Measurements from ENCODE around the gene KIF26B.

Gene KIF26B

DNA sequence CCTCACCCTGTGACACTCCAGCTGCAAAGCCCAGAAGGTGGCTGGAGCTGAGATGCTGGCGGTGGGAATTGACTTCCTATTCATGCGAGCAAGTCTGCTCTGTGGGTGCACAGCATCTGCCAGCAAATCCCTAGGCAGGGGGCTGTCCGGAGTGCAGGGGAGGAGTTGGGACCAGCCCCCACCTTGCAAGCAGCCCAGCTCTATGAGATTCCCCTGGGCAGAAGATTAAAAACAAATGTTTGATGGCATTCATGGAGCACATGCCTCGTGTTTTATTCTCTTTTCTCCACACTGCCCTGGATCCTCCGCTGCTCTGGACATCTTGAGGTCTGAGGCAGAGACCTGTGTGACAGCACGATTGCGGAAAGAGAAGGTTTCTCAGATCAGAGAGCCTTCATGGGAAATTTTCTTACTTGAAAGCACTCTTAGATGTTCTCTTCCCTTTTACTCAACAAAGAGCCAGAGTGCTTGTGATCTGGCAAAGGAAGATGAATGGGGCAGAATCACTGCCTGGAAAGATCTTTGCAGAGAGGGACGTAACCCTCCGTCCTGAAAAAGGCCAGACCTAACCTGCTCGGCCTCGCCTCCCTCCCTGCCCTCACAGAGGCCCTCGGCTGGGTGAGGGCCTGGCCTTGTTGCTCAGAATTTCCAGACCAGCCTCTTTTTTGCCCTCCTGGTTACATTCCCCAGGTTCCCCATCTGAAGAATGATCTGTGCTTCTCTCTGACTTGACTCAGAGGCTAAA is 597.1 kb downstream of the KIF26B start:
- DNase-seq (ENCODE audit: low spot score) = no peak

DNA sequence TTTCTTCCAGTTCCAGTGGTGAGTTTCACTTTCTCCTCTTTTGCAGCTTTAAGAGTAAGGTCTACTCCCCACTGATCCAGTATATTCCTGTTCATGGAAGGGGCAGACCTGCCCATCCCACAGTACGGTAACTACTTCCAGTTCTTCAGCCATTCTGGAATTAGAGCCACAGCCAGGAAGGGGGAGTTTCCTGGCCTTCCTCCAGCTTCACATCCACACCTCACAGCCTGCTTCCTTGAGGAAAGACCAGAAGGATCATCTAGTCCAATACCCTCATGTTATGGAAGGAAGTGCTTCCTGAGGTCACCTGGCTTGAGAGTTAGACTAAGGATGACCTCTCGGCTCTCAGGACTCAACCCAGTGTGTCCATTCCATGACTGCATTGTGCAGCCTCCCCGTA is 597.8 kb downstream of the KIF26B start:
- no peak for DNase-seq (ENCODE audit: low spot score)

DNA sequence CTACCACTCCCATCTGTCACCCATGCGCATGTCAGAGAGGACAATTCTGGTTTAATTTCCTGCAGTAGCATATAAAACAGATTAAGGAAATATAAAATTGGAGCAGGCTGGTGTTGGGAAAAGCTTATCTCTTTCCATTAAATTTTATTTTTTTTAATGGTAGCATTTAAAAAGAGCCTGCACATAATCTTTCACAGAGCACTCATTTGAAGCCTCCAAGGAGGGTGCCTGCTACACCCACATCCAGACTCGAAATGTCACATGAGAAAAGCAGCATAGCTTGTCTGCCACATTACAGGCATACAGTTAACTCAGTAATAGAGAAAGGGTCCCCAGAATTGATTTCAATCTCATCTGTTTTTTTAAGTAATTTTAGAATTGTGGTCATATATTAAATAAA is 599.0 kb downstream of the KIF26B start:
- no peak for DNase-seq (ENCODE audit: low spot score)

DNA sequence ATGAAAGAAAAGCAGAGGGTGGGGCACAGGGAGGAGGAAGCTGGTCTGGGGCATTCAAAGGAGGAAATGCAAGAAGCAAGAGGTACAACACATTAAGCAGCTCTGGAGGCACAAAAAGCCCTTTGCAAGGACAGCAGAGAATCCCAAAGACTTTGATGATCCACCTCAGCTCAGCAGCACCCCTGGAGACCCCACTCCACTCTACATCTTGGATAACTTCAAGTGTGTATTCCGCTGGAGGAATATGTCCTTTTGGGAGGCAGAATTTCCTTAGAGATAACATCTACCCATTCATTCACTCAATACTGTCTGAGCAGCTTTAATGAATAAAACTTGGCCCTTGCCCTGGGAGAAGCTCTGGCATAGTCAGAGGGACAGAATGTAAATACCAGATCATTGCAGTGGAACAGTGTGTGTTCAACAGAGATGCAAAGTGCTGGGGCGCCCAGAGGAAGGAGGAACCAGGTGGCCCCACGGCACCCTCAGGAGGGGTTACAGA is 599.7 kb downstream of the KIF26B start:
- DNase-seq (ENCODE audit: low spot score) = no peak
